Erythroblast (primary cell): ENCODE results near the gene GSTO2.

Source experiments
- DNase-seq, 2 experiments: peaks; one replicate each; lab custom pipeline; 2025; lab: John Stamatoyannopoulos, UW
- GATA1 ChIP-seq: IDR thresholded peaks from 2 replicates; pipeline ENCODE4 v1.6.1; 2011; ENCODE audit warnings: low read depth, mild to moderate bottlenecking, control low read depth, low read length, moderate library complexity
- POLR2A ChIP-seq: IDR thresholded peaks from 2 replicates; pipeline ENCODE4 v1.6.1; 2011; ENCODE audit warnings: mild to moderate bottlenecking, low read length

Gene GSTO2

DNA sequence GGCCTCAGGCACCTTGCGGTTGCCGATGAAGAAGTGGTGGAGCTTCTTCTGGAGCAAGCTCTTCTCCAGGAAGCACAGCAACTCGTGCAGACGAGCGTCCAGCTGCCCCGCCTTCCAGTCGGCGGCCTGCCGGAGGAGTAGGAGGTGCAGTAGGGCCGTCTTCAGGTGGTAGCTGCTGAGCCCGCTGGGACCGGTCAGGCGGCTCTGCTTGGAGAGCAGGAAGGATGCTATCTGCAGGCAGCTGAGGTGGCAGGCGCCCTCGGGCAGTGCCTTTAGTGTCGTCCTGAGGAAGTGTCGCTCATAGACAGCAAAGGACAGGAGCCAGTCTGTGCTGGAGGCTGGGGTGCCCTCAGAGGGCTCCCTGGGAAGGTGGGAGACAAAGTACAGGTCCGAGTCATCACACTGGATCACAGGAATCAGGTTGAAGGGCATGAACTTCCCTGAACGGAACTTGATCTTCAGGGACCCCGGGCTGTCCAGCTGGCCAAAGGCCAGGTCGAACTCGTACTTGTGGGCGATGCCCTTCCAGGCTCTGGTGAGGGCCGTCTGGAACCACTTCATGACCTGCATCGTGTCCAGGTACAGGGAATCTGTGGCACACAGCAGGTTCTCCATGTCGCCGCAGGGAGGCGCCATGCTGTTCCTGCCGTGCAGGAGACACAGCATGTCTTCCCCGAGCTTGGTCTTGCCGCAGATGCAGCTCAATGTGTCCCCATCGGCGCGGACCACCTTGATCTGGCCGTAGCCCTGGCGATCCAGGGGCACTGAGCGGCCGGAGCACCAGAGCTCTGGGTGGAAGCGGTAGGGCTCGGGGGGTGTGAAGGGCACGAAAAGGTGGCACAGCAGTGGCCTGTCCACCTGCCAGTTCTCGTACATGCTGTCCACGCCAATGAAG is 45.9 kb downstream of the GSTO2 start:
- TF ChIP-seq GATA1, result no peak
- TF ChIP-seq POLR2A, result no peak
- DNase-seq, result no peak

DNA sequence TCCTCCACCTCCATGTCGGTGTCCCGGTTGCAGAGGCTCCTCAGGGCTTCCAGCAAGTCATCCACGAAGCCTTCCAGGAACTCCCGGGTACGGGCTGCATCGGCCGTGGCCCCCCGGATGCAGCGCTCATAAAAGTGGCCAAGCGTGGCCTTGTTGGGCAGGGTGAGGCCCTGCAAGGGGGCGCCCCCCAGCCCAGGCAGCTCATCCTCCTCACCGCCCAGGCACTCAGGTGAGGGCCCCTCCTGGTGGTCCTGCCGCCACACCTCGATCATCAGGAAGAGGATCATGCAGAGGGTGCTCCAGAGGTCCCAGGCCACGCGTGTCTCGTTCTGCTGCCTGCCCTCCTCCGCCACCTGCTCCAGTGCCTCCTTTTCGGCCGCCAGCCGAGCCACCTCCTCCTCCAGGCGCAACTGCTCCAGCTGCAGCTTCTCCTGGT is 46.5 kb downstream of the GSTO2 start:
- DNase-seq, result no peak

GRCh38 chr10:104316321-104317099 is 47.5 kb downstream of the GSTO2 start:
- TF ChIP-seq POLR2A (no peak), GATA1 (no peak)
- no peak for DNase-seq

More for the DNA sequence above, 46.5 kb downstream of the GSTO2 start:
- TF ChIP-seq GATA1, result no peak
- no peak for TF ChIP-seq POLR2A

DNA sequence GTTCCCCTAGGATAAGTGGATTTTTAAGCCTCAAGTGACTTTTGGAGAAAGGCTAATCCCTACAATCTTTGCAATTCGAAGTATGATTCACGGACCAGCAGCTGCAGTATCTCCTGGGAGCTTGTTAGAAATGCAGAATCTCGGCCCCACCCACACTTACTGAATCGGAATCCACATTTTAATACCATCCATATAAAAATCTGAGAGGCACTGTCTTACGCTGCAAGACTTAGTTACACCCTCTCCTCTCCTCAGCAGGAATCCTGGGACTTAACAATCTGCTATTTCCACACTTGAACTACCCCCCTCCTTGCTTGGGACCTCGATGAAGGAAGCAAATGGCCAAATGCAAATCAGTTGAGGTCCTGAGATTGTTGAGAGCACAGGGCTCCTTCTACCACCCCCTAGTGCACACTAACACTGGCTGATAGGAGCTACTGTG is 48.3 kb downstream of the GSTO2 start:
- no peak for DNase-seq
- no peak for TF ChIP-seq POLR2A
- TF ChIP-seq GATA1, result no peak

- no peak for DNase-seq
- no peak for TF ChIP-seq POLR2A
- no peak for TF ChIP-seq GATA1
These were observed 48.8 kb downstream of the GSTO2 start for GRCh38 chr10:104317726-104318299.

- DNase-seq, result no peak
- TF ChIP-seq GATA1, result no peak
- TF ChIP-seq POLR2A, result no peak
These were observed 49.3 kb downstream of the GSTO2 start for GRCh38 chr10:104318326-104318725.

- DNase-seq, result no peak
- TF ChIP-seq POLR2A (no peak), GATA1 (no peak)
These were observed 50.1 kb downstream of the GSTO2 start for GRCh38 chr10:104318810-104319741.

- TF ChIP-seq POLR2A, result no peak
- TF ChIP-seq GATA1, result no peak
- no peak for DNase-seq
These were observed 52.2 kb downstream of the GSTO2 start for GRCh38 chr10:104321226-104321625.

DNA sequence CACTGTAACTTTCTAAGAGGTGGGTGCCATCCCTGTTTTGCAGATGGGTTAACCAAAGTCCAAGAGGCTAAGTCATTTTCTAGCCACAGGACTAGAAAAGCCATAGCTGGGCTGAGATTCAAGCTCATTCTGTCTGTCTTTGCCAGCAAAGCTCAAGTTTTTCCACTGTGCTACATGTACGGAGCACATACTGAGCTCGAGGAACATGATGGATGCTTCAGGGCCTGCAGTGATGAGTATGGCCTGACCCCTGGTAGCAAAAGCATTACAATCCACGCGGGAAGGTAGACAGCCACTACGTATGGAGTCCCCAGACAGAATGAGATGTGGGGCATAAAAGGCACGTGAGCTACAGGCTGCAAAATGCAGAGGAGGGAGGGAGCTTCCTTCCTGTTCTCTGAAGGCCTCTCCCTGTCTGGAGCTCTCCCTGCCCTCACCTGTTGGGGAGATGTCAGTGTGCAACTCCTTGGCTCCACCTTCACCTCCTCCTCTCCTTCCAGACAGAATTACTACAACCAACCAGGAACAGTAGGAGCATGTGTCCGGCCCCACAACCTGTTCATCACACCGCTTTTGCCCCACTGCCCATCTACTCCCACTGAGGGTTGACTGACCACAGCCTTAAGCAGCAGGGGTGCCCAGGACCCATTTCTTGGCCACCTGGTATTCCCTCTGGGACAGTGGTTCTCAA is 52.9 kb downstream of the GSTO2 start:
- no peak for DNase-seq
- TF ChIP-seq POLR2A (no peak), GATA1 (no peak)

DNA sequence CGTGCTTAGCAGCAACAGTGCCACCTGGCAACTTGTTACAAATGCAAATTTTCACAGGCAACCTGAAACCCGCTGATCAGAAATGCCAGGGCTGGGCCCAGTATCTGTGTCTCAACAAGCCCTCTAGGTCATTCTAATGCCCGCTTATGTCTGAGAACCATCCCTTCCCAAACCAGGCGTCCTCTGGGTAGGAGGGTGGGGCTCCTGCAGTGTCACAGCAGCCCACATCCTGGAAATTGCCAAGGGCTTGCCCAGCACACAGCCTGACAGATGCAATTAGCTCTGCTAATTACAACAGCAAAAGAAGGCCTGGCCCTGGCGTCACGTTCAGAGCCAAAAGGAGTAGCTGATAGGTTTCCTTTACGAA is 53.4 kb downstream of the GSTO2 start:
- TF ChIP-seq GATA1, result no peak
- TF ChIP-seq POLR2A, result no peak
- DNase-seq, result no peak

- TF ChIP-seq POLR2A (no peak), GATA1 (no peak)
- no peak for DNase-seq
These were observed 54.1 kb downstream of the GSTO2 start for GRCh38 chr10:104323085-104323484.

GRCh38 chr10:104323760-104324201 is 54.8 kb downstream of the GSTO2 start:
- DNase-seq, result peak in 1 of 2 experiments; percentile 32
- TF ChIP-seq GATA1 (no peak), POLR2A (no peak)
